K562 (cell line): ENCODE measurements around the gene HSD17B13.

ENCODE experiments used
- CEBPG ChIP-seq, 3 experiments: fragments of 200-800 bp in 1 of 3; sonication (Bioruptor generic) in 1 of 3; sonication (generic) in 1 of 3; formaldehyde crosslinking in 1 of 3; IDR thresholded peaks in 2 of 3; conservative IDR thresholded peaks in 1 of 3; 2 replicates each; pipeline versions ENCODE4 v1.6.1 to v1.8.0; 2016 to 2022; ENCODE audit warnings: missing compliant biosample characterization in 2 of 3, missing genetic modification characterization in 2 of 3, mild to moderate bottlenecking in 1 of 3, missing genetic modification reagents in 1 of 3
- CTCF ChIP-seq, 3 experiments: IDR thresholded peaks in 2 of 3; conservative IDR thresholded peaks in 1 of 3; 2 replicates each; pipeline ENCODE4 v1.5.1; 2011 to 2012; ENCODE audit warnings: low read length in 3 of 3, mild to moderate bottlenecking in 3 of 3, control low read depth in 2 of 3, improper control_type of control experiment in 1 of 3, inconsistent platforms in 1 of 3, low read depth in 1 of 3, mixed read lengths in 1 of 3, moderate library complexity in 1 of 3; ENCODE audit not compliant: insufficient read depth in 2 of 3
- NFIX ChIP-seq: fragments of 250-450 bp; sonication (Bioruptor Pico); IDR thresholded peaks from 2 replicates; pipeline ENCODE4 v1.4.0; 2020; ENCODE audit warnings: low read depth, mild to moderate bottlenecking, moderate library complexity
- NR2F6 ChIP-seq: fragments of 450-650 bp; formaldehyde crosslinking; IDR thresholded peaks from 2 replicates; pipeline ENCODE4 v1.4.0; 2020; ENCODE audit warnings: mild to moderate bottlenecking
- PHF20 ChIP-seq: fragments of 450-650 bp; IDR thresholded peaks from 2 replicates; pipeline ENCODE4 v1.6.1; 2018; ENCODE audit not compliant: partially characterized antibody
- YBX1 ChIP-seq: fragments of 450-650 bp; IDR thresholded peaks from 2 replicates; pipeline ENCODE4 v1.7.1; 2016; ENCODE audit warnings: mild to moderate bottlenecking
- ZNF134 ChIP-seq: fragments of 250-450 bp; sonication (Bioruptor Pico); conservative IDR thresholded peaks from 2 replicates; pipeline ENCODE4 v1.4.0; 2020
- ZNF24 ChIP-seq: fragments of 450-650 bp; IDR thresholded peaks from 2 replicates; pipeline ENCODE4 v1.6.1; 2016

DNA sequence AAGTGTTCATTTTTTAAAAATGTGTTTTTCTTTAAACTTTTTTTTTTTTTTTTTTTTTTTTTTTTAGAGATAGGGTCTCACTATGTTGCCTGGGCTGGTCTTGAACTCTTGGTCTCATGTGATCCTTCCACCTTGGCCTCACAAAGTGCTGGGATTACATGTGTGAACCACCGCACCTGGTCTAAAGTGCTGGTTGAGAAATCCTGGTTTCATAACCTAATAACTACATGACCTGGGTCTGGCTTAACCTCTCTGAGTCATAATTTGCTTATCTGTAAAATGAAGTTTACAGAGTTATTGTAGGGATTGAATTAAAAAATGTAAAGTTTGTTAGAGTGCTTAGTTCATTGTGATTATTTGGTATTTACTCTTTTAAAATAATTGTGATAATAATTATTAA lies 5.2 kb downstream of the HSD17B13 start:
- TF ChIP-seq NR2F6 (CRISPR knock-in tag), result no peak
- TF ChIP-seq ZNF134 (CRISPR knock-in tag), result no peak
- TF ChIP-seq NFIX (CRISPR knock-in tag), result no peak
- no peak for TF ChIP-seq CEBPG (CRISPR knock-in tag; IDR thresholded peaks at IDR 0.05)
- no peak for TF ChIP-seq CEBPG (tag; conservative IDR thresholded peaks at IDR 0.05 in 1 of 2, IDR thresholded peaks at IDR 0.05 in 1 of 2)
- no peak for TF ChIP-seq ZNF24
- no peak for TF ChIP-seq CTCF (IDR thresholded peaks at IDR 0.05 in 2 of 3, conservative IDR thresholded peaks at IDR 0.05 in 1 of 3; ENCODE audit: insufficient read depth in 2 of 3, low read depth in 1 of 3, low read length in 3 of 3)
- TF ChIP-seq PHF20, result no peak
- TF ChIP-seq YBX1, result no peak
